Medulla oblongata (tissue), 1 donor: Measurements from ENCODE around the gene PEX6.
A peak's percentile ranks its signal among the peaks of the same experiment; 100 is the strongest.

ENCODE experiments used
- DNase-seq: peaks from one replicate; pipeline ENCODE4 v3.0.0-alpha.2; 2015; ENCODE audit errors: extremely low spot score

Gene PEX6

GRCh38 chr6:42996513-42996912 lies 17.5 kb upstream of the PEX6 start:
- no peak for DNase-seq

- DNase-seq, result no peak
Measured at GRCh38 chr6:42993445-42993844, 14.5 kb upstream of the PEX6 start.

DNA sequence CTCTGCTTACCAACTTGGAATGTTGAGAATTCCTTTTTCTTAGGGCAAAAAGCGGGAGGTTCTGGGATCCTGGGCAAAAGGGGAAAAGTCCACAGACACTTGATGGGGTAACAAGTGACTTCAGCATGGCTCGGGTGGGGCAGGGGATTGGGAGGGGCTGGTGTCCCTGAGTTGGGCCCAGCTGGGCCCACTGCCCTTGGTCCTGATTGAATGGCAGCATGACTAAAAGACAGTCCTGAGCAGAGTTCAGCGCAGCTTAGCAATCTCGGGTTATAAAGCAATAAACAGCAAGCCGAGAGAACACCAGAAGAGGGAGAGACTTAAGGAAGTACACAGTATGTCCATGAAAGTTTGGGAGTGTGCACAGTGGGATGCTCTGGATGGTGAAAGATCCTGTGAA lies 10.9 kb upstream of the PEX6 start:
- no peak for DNase-seq

GRCh38 chr6:42988486-42989020 lies 9.6 kb upstream of the PEX6 start:
- DNase-seq, result no peak

GRCh38 chr6:42987533-42988451 lies 8.8 kb upstream of the PEX6 start:
- DNase-seq, result no peak

- no peak for DNase-seq
Measured at GRCh38 chr6:42984924-42985475, 6.0 kb upstream of the PEX6 start.

- peak; percentile 100 for DNase-seq
Measured at GRCh38 chr6:42984001-42984923, 5.3 kb upstream of the PEX6 start, which contains the start of gene PPP2R5D. PPP2R5D (plus strand) TSS chr6:42984570; CDS start chr6:42984678, 108 bp downstream.

DNA sequence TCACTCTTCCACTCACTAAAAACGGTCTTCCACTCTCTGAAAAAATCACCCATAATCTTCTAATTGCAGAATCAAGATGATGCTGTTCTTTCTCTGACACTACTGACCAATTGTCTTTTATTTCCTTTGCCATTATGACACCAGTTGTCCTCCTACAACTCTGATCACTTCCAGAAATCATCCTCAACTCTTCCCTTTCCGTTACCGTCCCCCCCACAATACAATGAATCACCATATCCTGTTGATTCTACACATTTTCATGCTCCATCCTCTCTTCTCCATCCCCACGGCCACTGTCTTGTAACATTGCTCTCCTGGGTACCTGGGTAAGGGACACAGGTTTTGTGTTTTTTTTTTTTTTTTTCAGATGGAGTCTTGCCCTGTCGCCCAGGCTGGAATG lies 2.9 kb upstream of the PEX6 start:
- DNase-seq, result no peak

GRCh38 chr6:42979523-42980177 lies 669 bp upstream of the PEX6 start:
- DNase-seq, result no peak

GRCh38 chr6:42978487-42978838 lies 518 bp downstream of the PEX6 start:
- no peak for DNase-seq

DNA sequence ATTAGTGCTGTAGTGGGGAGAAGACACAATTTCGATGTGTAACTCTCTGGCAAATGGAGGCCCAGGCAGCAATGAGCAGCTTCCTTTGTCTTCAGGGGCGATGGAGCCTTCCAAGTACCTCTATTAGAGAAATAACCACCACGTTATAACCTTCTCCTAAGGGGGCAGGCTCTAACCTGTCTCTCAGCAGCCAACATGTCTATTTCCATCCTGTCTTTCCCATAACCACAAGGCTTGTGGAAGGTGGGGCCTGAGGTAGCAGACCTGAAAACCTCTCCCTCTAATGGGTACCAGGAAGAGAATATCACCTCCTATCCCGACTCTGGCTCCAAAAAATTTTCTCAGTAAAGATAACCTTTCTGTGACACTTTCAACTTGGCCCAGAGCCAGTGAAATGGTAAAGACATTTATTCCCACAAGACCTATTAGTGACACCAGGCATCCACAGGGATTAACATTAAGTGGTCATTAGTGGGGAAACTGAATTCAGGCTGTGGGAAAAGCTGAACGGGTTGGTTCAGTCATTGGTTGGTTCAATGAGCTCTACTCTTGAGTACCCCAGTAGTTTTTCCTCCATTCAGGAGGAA lies 4.0 kb downstream of the PEX6 start:
- DNase-seq, result no peak

- DNase-seq, result no peak
Measured at GRCh38 chr6:42973926-42974325, 5.1 kb downstream of the PEX6 start.

DNA sequence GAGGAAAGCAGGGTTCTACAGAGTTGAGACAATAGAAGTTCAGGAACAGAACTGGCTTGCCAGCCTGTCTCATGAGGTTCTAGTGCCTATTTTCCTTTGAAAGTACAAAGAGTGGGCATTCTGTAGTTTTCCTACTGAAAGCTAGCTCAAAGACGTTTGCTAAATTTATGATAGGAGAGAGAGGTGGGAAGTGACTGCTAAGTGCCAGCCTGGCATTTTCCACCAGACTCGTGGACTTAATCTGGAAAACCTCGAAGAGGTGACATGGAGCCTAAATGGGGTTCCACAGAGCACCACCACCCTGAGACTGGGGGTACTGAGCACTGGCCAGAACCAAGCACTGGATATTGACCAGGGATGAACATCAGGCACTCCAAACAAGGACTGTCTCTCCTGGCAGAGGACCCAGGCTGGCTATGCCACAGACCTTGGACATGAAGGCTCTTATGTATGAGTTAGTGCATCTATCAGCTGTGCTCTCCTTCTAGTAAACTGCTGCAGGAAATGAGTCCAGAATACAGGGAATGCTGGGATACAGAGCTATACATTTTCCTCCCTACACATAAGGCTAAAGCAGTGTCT lies 7.1 kb downstream of the PEX6 start:
- no peak for DNase-seq

DNA sequence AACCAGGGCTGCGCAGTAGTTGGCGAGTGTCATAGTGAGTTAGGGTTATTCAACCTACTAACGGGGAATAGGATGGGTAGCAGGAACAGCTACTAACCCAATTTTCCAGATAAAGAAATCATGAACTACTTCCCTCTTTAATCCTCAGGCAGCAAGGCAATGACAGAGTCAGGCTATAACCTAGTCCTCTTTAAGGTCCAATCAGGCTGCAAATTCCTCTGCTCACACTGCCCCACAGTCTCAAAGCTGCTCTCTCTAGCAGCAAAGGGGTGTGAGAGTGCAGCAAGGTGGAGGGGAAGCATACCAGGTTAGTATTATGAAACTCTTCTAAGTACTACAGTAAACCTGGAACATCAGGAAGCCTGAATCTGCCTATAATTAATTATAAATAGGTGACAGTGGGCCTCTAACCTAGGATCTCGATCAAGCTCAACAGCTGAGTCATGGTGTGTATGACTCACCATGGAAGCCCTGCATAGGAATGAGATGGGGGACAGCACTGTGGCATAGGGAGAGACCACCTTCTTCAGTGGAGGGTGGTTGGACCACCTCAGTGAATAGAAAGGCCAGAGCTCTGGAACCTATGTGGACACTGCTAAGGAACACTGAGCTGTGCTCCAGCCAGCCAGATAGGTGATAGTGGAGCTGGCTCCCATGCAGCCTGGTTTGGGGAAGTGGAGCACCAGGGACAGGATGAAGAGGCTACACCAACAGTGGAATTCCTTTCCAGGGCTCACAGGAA lies 7.9 kb downstream of the PEX6 start:
- DNase-seq, result no peak

DNA sequence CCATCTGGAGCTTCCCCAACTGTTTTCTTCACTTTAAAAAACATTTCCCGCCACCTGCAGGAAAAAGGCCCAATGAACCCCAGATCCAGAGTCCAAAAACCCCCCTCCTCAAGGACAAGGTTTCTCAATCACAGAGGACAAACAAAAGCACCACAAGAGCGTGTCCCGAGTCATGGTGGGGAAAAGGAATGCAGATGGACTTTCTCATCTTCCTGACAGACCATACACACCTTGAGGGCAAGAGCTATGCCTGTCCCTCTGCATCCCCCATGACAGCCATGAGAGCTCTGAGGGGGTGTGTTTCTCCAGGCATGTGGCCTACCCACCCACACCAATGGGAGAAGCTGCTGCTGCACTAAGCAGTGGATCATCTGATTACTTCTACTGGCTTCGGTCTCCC lies 9.0 kb downstream of the PEX6 start:
- no peak for DNase-seq

GRCh38 chr6:42969431-42969830 lies 9.6 kb downstream of the PEX6 start:
- DNase-seq, result no peak

DNA sequence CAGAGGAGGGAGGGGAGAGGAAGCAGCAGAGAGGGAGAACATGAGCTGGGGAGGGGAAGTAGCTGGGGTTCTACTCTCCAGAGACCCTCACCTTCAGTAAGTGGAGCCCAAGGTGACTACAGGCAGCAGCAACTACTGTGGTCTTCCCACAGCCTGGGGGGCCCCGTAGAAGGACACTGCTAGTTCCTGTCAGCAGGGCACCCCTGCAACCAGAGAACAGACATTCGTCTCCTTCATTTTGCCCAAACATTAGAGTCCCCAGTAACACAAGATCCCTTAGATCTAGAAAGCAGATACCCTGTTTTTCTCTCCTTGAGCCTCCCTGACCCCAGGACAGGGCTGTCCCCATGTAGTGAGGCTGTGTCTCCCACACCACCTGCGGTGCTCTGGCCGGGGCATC lies 10.2 kb downstream of the PEX6 start:
- no peak for DNase-seq

DNA sequence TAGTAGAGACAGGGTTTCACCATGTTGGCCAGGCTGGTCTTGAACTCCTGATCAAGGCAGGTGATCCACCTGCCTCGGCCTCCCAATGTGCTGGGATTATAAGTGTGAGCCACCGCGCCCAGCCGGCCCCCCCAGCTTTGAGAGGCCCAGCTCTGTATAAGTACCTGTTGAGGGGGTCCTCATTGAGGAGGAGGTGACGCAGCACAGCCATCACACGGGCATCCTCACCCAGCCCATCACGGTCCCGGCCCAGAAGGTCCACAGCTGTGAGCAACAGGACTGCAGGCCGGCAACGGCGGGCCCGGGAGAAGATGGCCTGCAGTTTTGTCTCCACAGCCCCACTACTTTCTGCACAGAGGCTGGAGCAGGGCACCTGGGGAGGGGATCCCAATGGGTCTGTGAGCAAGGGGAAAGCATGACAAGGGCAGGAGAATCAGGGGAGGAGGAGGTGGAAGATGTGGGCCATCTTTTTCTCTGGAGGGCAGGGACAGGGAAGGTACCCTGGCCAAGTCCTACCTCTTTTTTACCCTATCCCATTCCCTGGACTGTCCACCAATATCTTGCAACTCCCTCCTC lies 10.8 kb downstream of the PEX6 start:
- DNase-seq, result no peak

GRCh38 chr6:42967228-42967627 lies 11.8 kb downstream of the PEX6 start:
- no peak for DNase-seq

DNA sequence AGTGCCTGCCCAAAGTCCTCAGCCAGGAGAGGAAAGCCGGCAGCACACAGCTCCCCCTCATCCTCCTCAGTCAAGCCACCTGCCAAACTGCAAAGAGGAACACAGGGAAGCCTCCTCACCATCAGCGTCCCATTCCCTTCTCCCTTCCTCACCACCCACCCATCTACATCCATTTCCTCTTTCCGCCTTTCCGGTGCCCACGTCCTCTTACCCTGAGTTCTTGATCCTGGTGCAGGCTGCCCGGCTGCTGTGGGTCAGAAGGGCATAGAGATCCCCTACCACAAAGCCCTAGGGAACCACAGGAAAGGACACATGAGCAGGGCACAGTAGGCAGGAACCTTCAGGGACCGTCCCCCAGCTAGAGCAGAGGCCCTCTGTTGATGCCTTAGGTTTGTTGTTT lies 12.4 kb downstream of the PEX6 start:
- DNase-seq, result no peak
